Esophagus squamous epithelium (tissue), 4 donors: ENCODE measurements around the gene CADM1.

Experiments used
- POLR2A ChIP-seq, 4 donors: fragments of 450-650 bp; IDR thresholded peaks; one replicate each; pipeline ENCODE4 v1.6.1; 2017; ENCODE audit warnings: antibody characterized with exemption in 4 of 4, mild to moderate bottlenecking in 4 of 4, moderate library complexity in 3 of 4
- TF ChIP-seq, protein P1 (sequence below), 6 experiments: fragments of 450-650 bp in 4 of 6; fragments of 200-600 bp in 2 of 6; sonication (generic) in 2 of 6; IDR thresholded peaks; one replicate each; pipeline ENCODE4 v1.5.1; 2016 to 2019; ENCODE audit warnings: antibody characterized with exemption in 6 of 6, mild to moderate bottlenecking in 4 of 6, moderate library complexity in 4 of 6

DNA sequence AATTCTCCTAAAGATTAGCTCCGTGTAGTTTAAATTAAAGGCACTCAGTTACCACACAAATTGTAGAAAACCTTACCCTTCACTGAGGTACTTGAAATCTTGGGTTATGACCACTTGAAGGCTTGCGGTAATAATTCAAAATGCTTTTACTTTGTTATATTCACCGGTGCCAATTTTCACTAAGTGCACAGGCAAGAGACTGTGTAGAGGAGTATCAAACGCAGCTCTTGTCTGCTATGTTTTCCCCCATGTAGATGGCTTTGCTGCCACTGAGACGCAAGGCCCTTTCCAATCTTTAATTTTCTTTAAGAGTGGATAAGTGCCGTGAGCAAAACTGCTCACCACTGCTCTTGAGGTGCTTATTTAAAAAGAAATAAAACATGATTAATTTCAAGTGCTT is 155.8 kb downstream of the CADM1 start:
- TF ChIP-seq POLR2A (IDR thresholded peaks at IDR 0.05): no peak
- TF ChIP-seq, protein P1, sequence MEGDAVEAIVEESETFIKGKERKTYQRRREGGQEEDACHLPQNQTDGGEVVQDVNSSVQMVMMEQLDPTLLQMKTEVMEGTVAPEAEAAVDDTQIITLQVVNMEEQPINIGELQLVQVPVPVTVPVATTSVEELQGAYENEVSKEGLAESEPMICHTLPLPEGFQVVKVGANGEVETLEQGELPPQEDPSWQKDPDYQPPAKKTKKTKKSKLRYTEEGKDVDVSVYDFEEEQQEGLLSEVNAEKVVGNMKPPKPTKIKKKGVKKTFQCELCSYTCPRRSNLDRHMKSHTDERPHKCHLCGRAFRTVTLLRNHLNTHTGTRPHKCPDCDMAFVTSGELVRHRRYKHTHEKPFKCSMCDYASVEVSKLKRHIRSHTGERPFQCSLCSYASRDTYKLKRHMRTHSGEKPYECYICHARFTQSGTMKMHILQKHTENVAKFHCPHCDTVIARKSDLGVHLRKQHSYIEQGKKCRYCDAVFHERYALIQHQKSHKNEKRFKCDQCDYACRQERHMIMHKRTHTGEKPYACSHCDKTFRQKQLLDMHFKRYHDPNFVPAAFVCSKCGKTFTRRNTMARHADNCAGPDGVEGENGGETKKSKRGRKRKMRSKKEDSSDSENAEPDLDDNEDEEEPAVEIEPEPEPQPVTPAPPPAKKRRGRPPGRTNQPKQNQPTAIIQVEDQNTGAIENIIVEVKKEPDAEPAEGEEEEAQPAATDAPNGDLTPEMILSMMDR (IDR thresholded peaks at IDR 0.05): no peak
